Measurements from ENCODE around the gene KLHL25. TPM values are rescaled to one million over a fixed set of nuclear protein-coding genes. Genes with fewer than 3 reads are reported as not detected.
"Not testable (repeated sequence)": the region's sequence is repeated elsewhere in the genome, so short reads cannot be mapped to it uniquely, and the experiment has no call there.

KLHL25 gene
- total RNA-seq, 2 experiments from 2014 or later, result 4.3 to 4.4 TPM

GRCh38 chr15:85828126-85828525 is 33.4 kb upstream of the KLHL25 start:
- Mint-ChIP-seq H3K27ac (no peak overlapping the region), H3K4me3 (no peak overlapping the region), H3K36me3 (ENCODE audit: low read depth) (no peaks in the 10 kb centered on the region), H3K9me3 (no peaks in the 10 kb centered on the region), H3K4me1 (no peaks in the 10 kb centered on the region), H3K27me3 (peaks cover 3% of the 10 kb centered on the region)
- no peak for DNase-seq
- CTCF ChIA-PET, result interaction anchor here (0.9 to 2.0 kb wide), 2 partner anchors 12 to 26 kb away, joined by 5 read pairs; no protein-coding TSS in a partner anchor
- POLR2A ChIA-PET, result no interaction called here

GRCh38 chr15:85826756-85827515 is 32.2 kb upstream of the KLHL25 start:
- POLR2A ChIA-PET, result no interaction called here
- peaks cover 3% of the 10 kb centered on the region for H3K27me3 Mint-ChIP-seq
- H3K27ac Mint-ChIP-seq, result no peak overlapping the region
- H3K4me3 Mint-ChIP-seq, result no peak overlapping the region
- DNase-seq, result no peak
- no peaks in the 10 kb centered on the region for H3K4me1 Mint-ChIP-seq
- H3K36me3 Mint-ChIP-seq (ENCODE audit: low read depth), result no peaks in the 10 kb centered on the region
- H3K9me3 Mint-ChIP-seq, result no peaks in the 10 kb centered on the region
- CTCF ChIA-PET, result interaction anchor here (2.0 kb wide), 1 partner anchor 13 kb away, joined by 5 read pairs; no protein-coding TSS in a partner anchor

GRCh38 chr15:85825719-85826118 is 31.0 kb upstream of the KLHL25 start:
- no peak for DNase-seq
- H3K4me3 Mint-ChIP-seq, result no peak overlapping the region
- ChIA-PET CTCF (interaction anchor here (1.0 to 1.4 kb wide), 2 partner anchors 15 to 96 kb away, joined by 3 to 5 read pairs; no protein-coding TSS in a partner anchor), POLR2A (no interaction called here)
- H3K9me3 Mint-ChIP-seq, result no peaks in the 10 kb centered on the region
- peaks cover 3% of the 10 kb centered on the region for H3K27me3 Mint-ChIP-seq
- no peaks in the 10 kb centered on the region for H3K4me1 Mint-ChIP-seq
- no peaks in the 10 kb centered on the region for H3K36me3 Mint-ChIP-seq (ENCODE audit: low read depth)
- H3K27ac Mint-ChIP-seq, result no peak overlapping the region

- Mint-ChIP-seq H3K27ac (no peak overlapping the region), H3K36me3 (ENCODE audit: low read depth) (no peaks in the 10 kb centered on the region), H3K27me3 (peaks cover 6% of the 10 kb centered on the region), H3K9me3 (no peaks in the 10 kb centered on the region), H3K4me1 (no peaks in the 10 kb centered on the region), H3K4me3 (no peak overlapping the region)
- CTCF ChIA-PET, result interaction anchor here (1.4 kb wide), 1 partner anchor 95 kb away, joined by 5 read pairs; no protein-coding TSS in a partner anchor
- POLR2A ChIA-PET, result no interaction called here
- DNase-seq, result no peak
These were observed 30.4 kb upstream of the KLHL25 start for GRCh38 chr15:85825118-85825517.

GRCh38 chr15:85821545-85821944 is 26.8 kb upstream of the KLHL25 start:
- H3K27me3 Mint-ChIP-seq, result peaks cover 9% of the 10 kb centered on the region
- H3K36me3 Mint-ChIP-seq (ENCODE audit: low read depth), result no peaks in the 10 kb centered on the region
- H3K4me1 Mint-ChIP-seq, result no peaks in the 10 kb centered on the region
- POLR2A ChIA-PET, result no interaction called here
- CTCF ChIA-PET, result no interaction called here
- H3K27ac Mint-ChIP-seq, result no peak overlapping the region
- no peak for DNase-seq
- no peak overlapping the region for H3K4me3 Mint-ChIP-seq
- no peaks in the 10 kb centered on the region for H3K9me3 Mint-ChIP-seq

GRCh38 chr15:85819938-85820337 is 25.2 kb upstream of the KLHL25 start:
- Mint-ChIP-seq H3K4me3 (no peak overlapping the region), H3K27me3 (peaks cover 7% of the 10 kb centered on the region), H3K9me3 (no peaks in the 10 kb centered on the region), H3K36me3 (ENCODE audit: low read depth) (no peaks in the 10 kb centered on the region), H3K4me1 (no peaks in the 10 kb centered on the region), H3K27ac (no peak overlapping the region)
- DNase-seq, result no peak
- ChIA-PET POLR2A (no interaction called here), CTCF (no interaction called here)

GRCh38 chr15:85813234-85813633 is 18.5 kb upstream of the KLHL25 start:
- POLR2A ChIA-PET, result no interaction called here
- CTCF ChIA-PET, result no interaction called here
- H3K4me1 Mint-ChIP-seq, result no peaks in the 10 kb centered on the region

GRCh38 chr15:85810075-85810474 is 15.3 kb upstream of the KLHL25 start:
- no peak overlapping the region for H3K4me3 Mint-ChIP-seq
- no peaks in the 10 kb centered on the region for H3K4me1 Mint-ChIP-seq
- CTCF ChIA-PET, result no interaction called here
- H3K36me3 Mint-ChIP-seq (ENCODE audit: low read depth), result no peaks in the 10 kb centered on the region
- H3K27ac Mint-ChIP-seq, result no peak overlapping the region
- peaks cover 2% of the 10 kb centered on the region for H3K9me3 Mint-ChIP-seq
- POLR2A ChIA-PET, result no interaction called here
- no peak for DNase-seq
- no peaks in the 10 kb centered on the region for H3K27me3 Mint-ChIP-seq

More at GRCh38 chr15:85813234-85813633, 18.5 kb upstream of the KLHL25 start:
- Mint-ChIP-seq H3K36me3 (ENCODE audit: low read depth) (no peaks in the 10 kb centered on the region), H3K27ac (no peak overlapping the region), H3K9me3 (peaks cover 2% of the 10 kb centered on the region), H3K27me3 (peaks cover 1% of the 10 kb centered on the region), H3K4me3 (no peak overlapping the region)
- DNase-seq, result no peak

GRCh38 chr15:85805420-85805819 is 10.7 kb upstream of the KLHL25 start:
- Mint-ChIP-seq H3K9me3 (no peaks in the 10 kb centered on the region), H3K27ac (no peak overlapping the region), H3K36me3 (ENCODE audit: low read depth) (no peaks in the 10 kb centered on the region), H3K4me1 (no peaks in the 10 kb centered on the region), H3K4me3 (no peak overlapping the region), H3K27me3 (no peaks in the 10 kb centered on the region)
- ChIA-PET CTCF (no interaction called here), POLR2A (no interaction called here)
- DNase-seq, result no peak

- ChIA-PET POLR2A (no interaction called here), CTCF (interaction anchor here (1.2 kb wide), 1 partner anchor 36 kb away, joined by 3 read pairs; no protein-coding TSS in a partner anchor)
- no peak overlapping the region for H3K27ac Mint-ChIP-seq
- DNase-seq, result no peak
- H3K4me3 Mint-ChIP-seq, result no peak overlapping the region
- H3K4me1 Mint-ChIP-seq, result no peaks in the 10 kb centered on the region
- peaks cover 1% of the 10 kb centered on the region for H3K27me3 Mint-ChIP-seq
- H3K36me3 Mint-ChIP-seq (ENCODE audit: low read depth), result no peaks in the 10 kb centered on the region
- H3K9me3 Mint-ChIP-seq, result no peaks in the 10 kb centered on the region
These were observed 9.9 kb upstream of the KLHL25 start for GRCh38 chr15:85804481-85805170.

- H3K27me3 Mint-ChIP-seq; H3K36me3 Mint-ChIP-seq (ENCODE audit: low read depth); H3K9me3 Mint-ChIP-seq; H3K4me1 Mint-ChIP-seq; DNase-seq; H3K4me3 Mint-ChIP-seq; POLR2A ChIA-PET; H3K27ac Mint-ChIP-seq: not testable (repeated sequence)
- CTCF ChIA-PET, result interaction anchor here (0.5 kb wide), 1 partner anchor 293 kb away, joined by 4 read pairs; no protein-coding TSS in a partner anchor
These were observed 7.9 kb upstream of the KLHL25 start for GRCh38 chr15:85802617-85803016.

- H3K27ac Mint-ChIP-seq, result no peak overlapping the region
- POLR2A ChIA-PET, result no interaction called here
- CTCF ChIA-PET, result interaction anchor here (0.7 to 0.9 kb wide), 2 partner anchors 37 to 41 kb away, joined by 3 to 4 read pairs; no protein-coding TSS in a partner anchor
- H3K4me3 Mint-ChIP-seq, result no peak overlapping the region
- H3K36me3 Mint-ChIP-seq (ENCODE audit: low read depth), result no peaks in the 10 kb centered on the region
- no peak for DNase-seq
- H3K27me3 Mint-ChIP-seq, result peaks cover 3% of the 10 kb centered on the region
- H3K4me1 Mint-ChIP-seq, result peaks cover 5% of the 10 kb centered on the region
- no peaks in the 10 kb centered on the region for H3K9me3 Mint-ChIP-seq
These were observed 5.9 kb upstream of the KLHL25 start for GRCh38 chr15:85800478-85801123.

- not testable (repeated sequence) for H3K9me3 Mint-ChIP-seq; H3K27ac Mint-ChIP-seq; H3K36me3 Mint-ChIP-seq (ENCODE audit: low read depth); DNase-seq; H3K4me3 Mint-ChIP-seq; H3K27me3 Mint-ChIP-seq
- CTCF ChIA-PET, result interaction anchor here (0.5 to 1.0 kb wide), 2 partner anchors 47 to 65 kb away, joined by 3 to 4 read pairs; no protein-coding TSS in a partner anchor
- POLR2A ChIA-PET, result interaction anchor here (1.5 kb wide), 1 partner anchor 11 kb away, joined by 7 read pairs; no protein-coding TSS in a partner anchor
- peaks cover 31% of the 10 kb centered on the region for H3K4me1 Mint-ChIP-seq
These were observed 1.6 kb upstream of the KLHL25 start for GRCh38 chr15:85796371-85796770.
